ENCODE results near the gene TMEM151B.
A peak's percentile ranks its signal among the peaks of the same experiment; 100 is the strongest.
"Not testable (repeated sequence)": the region's sequence is repeated elsewhere in the genome, so short reads cannot be mapped to it uniquely, and the experiment has no call there.

The TMEM151B gene

DNA sequence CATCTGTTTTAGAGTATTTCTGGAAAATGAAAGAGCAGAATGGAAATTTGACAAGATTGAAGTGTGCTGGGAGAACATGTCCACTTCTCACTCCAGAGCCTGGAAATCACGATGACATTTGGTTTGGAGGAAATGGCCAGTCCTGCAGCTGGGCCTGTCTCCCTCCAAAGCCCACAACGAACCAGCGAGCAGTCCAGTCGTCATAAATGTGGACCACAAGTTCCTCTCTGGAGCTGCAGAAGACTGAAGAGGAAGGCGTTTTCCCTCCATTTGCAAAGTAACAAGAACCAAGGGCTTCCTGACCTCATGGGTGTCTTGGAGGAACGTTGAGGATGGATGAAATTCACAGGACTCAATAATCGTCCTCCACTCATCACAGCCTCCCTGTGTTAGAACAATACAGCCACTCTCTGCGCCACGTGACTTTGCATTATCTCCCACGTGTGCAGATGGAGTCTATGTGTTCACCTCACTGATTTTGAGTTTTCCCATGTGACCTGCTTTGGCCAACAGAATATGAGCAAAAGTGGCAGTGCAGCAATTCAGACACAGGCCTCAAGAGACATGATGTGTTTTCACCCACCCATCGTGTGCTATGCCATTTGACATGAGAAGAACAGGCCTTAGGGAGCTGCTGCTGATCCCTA lies 63.1 kb downstream of the TMEM151B start:
- DNase-seq (ENCODE audit: low read depth in 3 of 3) = no peak

GRCh38 chr6:44333942-44334341 lies 63.7 kb downstream of the TMEM151B start:
- DNase-seq (ENCODE audit: low read depth in 3 of 3) = no peak

GRCh38 chr6:44335631-44336030 lies 65.4 kb downstream of the TMEM151B start:
- no peak for DNase-seq (ENCODE audit: low read depth in 3 of 3)

- DNase-seq (ENCODE audit: low read depth in 3 of 3) = peak; percentile 43 to 65 (median 47)
These were observed 68.2 kb downstream of the TMEM151B start for GRCh38 chr6:44338228-44339122.

GRCh38 chr6:44339301-44339700 lies 69.1 kb downstream of the TMEM151B start:
- DNase-seq (ENCODE audit: low read depth in 3 of 3) = no peak

- DNase-seq (ENCODE audit: low read depth in 3 of 3) = no peak
These were observed 69.7 kb downstream of the TMEM151B start for GRCh38 chr6:44339763-44340625.

DNA sequence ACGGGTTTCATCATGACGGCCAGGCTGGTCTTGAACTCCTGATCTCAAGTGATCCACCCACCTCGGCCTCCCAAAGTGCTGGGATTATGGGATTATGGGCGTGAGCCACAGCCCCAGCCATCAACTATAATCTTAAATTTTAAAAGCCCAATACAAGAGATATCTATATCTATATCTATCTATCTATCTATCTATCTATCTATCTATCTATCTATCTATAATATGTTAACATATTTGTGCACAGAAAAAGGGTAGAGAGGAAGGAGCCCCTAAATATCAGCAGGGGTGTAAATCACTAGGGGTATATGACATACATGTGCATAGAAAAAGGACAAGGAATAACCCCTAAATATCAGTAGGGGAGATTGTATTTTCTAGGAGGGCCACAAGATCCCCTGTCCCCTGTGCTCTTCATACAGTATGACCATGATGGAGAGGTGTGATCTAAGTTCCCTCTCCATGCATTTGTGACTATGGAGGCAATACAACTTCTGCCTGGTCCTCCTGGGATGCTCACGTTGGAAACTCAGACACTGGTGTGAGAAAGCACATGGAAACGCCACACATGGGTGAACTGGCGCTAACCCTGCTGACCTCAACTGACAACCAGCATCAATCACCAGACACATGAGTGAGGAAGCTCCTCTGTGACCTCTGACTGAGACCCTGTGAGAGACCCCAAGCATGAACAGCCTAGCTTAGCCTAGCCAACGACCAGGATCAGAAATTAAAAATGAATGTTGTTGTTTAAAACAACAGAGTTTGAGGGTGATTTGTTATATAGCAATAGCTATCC lies 71.0 kb downstream of the TMEM151B start:
- DNase-seq (ENCODE audit: low read depth in 3 of 3) = no peak

DNA sequence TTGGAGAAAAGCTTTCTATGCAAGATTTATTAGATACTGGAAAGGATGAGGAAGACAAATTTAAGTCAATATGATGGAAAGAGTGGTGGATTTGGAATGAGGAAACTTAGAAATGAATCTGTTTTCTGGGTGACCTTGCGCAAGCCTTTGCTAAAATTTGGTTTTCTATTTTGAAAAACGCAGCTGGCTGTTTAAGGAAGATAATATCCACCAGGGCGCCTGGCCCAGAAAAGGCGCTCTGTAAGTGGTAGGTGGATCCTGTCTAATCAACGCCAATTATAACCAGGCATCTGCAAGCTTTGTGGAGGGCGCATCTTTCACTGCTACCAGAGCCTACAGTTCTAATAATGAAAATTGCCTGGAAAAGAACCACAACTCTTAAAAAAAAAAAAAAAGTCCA lies 71.8 kb downstream of the TMEM151B start:
- DNase-seq (ENCODE audit: low read depth in 3 of 3) = no peak

DNA sequence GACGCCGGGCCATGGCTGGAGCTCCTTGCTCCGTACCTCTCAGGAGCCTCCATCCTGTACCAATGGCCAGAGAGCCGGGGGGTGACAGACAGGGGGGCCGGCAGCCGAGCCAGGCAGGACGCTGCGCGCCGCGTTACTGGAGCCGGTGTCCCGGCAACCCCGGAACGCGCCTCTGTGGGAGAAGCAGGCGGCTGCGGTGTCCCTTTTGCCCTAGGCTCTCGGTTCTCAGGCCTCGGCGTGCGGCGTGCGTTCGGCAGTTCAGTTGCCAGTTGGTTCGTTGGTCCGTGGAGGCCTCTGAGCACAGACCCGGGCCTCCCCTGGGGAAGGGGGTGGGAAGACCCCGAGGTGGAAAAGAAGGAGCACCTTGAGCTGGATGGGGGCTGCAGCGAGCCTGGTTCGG lies 72.2 kb downstream of the TMEM151B start, which contains the start of gene SPATS1:
Gene SPATS1, plus strand, starts transcription at position 162 of the 400 bp plus-strand sequence. CDS start 446 bp downstream, outside the sequence.
- no peak for DNase-seq (ENCODE audit: low read depth in 3 of 3)

DNA sequence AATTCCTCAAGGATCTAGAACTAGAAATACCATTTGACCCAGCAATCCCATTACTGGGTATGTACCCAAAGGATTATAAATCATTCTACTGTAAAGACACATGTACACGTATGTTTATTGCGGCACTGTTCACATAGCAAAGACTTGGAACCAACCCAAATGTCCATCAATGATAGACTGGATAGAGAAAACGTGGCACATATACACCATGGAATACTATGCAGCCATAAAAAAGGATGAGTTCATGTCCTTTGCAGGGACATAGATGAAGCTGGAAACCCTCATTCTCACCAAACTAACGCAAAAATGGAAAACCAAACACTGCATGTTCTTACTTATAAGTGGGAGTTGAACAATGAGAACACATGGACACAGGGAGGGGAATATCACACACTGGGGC lies 76.6 kb downstream of the TMEM151B start:
- DNase-seq (ENCODE audit: low read depth in 3 of 3) = not testable (repeated sequence)

- no peak for DNase-seq (ENCODE audit: low read depth in 3 of 3)
These were observed 79.8 kb downstream of the TMEM151B start for GRCh38 chr6:44349904-44350649.

DNA sequence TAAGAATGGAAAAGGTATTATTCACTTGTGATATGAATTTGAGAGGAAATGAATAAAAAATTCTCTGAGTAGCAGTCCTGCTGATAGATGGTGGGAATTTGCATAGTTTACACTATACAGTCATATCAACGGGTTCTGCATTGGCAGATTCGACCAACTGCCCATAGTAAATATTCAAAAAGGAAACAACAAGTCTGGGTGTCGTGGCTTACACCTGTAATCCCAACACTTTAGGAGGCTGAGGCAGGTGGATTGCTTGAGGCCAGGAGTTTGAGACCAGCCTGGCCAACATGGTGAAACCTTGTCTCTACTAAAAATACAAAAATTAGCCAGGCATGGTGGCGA lies 80.4 kb downstream of the TMEM151B start:
- DNase-seq (ENCODE audit: low read depth in 3 of 3) = not testable (repeated sequence)

- no peak for DNase-seq (ENCODE audit: low read depth in 3 of 3)
These were observed 82.0 kb downstream of the TMEM151B start for GRCh38 chr6:44352259-44352658.

DNA sequence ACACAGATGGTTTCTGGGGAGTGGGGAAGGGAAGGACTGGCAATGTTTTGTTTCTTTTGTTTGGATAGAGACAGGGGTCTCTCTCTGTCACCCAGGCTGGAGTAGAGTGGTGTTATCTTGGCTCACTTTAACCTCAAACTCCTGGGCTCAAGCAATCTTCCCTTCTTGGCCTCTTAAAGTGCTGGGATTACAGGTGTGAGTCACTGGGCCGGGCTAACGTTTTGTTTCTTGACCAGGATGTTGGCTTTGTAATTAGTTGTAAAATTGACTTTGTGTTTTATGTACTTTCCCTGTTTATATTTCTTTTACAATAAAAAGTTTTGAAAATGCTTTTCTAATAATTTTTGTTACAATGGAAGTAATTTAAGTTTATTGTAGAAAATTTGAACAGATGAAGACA lies 83.1 kb downstream of the TMEM151B start:
- DNase-seq (ENCODE audit: low read depth in 3 of 3) = no peak

- no peak for DNase-seq (ENCODE audit: low read depth in 3 of 3)
These were observed 85.4 kb downstream of the TMEM151B start for GRCh38 chr6:44355640-44356039.

- no peak for DNase-seq (ENCODE audit: low read depth in 3 of 3)
These were observed 86.2 kb downstream of the TMEM151B start for GRCh38 chr6:44356487-44356886.
